OCI-LY7 (cell line): ENCODE data around the gene RNF212.

Experiments
- EZH2phosphoT487 ChIP-seq: fragments of 200-600 bp; sonication (generic); IDR thresholded peaks from 2 replicates; pipeline ENCODE4 v1.6.1; 2018; ENCODE audit warnings: low read depth, borderline replicate concordance, mild to moderate bottlenecking, mixed run types, antibody characterized with exemption, low read length, moderate library complexity, mixed read lengths
- TF ChIP-seq, protein P1 (sequence below): fragments of 200-600 bp; sonication (generic); conservative IDR thresholded peaks from 2 replicates; pipeline ENCODE4 v1.5.1; 2014; ENCODE audit warnings: mild to moderate bottlenecking, antibody characterized with exemption, low read length, moderate library complexity, mixed read lengths

DNA sequence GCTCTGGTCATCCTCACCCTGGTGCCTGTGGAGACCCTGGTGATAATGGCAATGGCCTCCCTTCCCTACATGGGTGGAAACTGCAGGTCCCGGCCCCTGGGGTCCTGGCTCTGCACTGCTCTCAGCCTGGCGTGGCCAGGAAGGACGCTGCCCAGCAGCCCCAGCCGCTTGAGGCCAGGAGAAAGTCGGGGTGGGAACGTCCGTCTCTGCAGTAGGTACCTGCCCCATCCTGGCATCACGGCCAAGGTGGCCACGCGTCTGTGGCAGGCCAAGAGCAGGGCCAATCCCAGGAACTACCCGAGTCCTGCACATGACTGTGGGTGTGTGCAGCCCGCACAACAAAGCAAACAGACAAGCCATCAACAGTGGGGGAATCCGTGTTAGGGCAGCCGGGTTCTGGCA is 68.2 kb downstream of the RNF212 start:
- TF ChIP-seq, protein P1, sequence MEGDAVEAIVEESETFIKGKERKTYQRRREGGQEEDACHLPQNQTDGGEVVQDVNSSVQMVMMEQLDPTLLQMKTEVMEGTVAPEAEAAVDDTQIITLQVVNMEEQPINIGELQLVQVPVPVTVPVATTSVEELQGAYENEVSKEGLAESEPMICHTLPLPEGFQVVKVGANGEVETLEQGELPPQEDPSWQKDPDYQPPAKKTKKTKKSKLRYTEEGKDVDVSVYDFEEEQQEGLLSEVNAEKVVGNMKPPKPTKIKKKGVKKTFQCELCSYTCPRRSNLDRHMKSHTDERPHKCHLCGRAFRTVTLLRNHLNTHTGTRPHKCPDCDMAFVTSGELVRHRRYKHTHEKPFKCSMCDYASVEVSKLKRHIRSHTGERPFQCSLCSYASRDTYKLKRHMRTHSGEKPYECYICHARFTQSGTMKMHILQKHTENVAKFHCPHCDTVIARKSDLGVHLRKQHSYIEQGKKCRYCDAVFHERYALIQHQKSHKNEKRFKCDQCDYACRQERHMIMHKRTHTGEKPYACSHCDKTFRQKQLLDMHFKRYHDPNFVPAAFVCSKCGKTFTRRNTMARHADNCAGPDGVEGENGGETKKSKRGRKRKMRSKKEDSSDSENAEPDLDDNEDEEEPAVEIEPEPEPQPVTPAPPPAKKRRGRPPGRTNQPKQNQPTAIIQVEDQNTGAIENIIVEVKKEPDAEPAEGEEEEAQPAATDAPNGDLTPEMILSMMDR = no peak
- no peak for TF ChIP-seq EZH2phosphoT487
